AG09309 (cell line): Measurements from ENCODE around the gene SLAMF9.
A peak's percentile ranks its signal among the peaks of the same experiment; 100 is the strongest.

Experiments used
- DNase-seq: peaks from one replicate; pipeline ENCODE4 v3.0.0-alpha.2; 2010; ENCODE audit warnings: low read depth
- H3K4me3 ChIP-seq: 2 replicates; pipeline ENCODE4 v1.5.1; 2011; ENCODE audit warnings: mild to moderate bottlenecking, low read depth, low read length, moderate library complexity; ENCODE audit not compliant: control insufficient read depth
- CTCF ChIP-seq: IDR thresholded peaks from 2 replicates; pipeline ENCODE4 v1.5.1; 2011; ENCODE audit warnings: mild to moderate bottlenecking, low read depth, low read length, inconsistent platforms; ENCODE audit not compliant: insufficient read depth, control insufficient read depth; ENCODE audit errors: missing control alignments

SLAMF9 gene

GRCh38 chr1:159960721-159961381 lies 6.8 kb upstream of the SLAMF9 start:
- peak overlapping the region; percentile 49 for H3K4me3 ChIP-seq
- peak; percentile 79 for DNase-seq
- TF ChIP-seq CTCF: no peak

- no peak for DNase-seq
- no peak overlapping the region for H3K4me3 ChIP-seq
- no peak for TF ChIP-seq CTCF
These were observed 5.4 kb upstream of the SLAMF9 start for GRCh38 chr1:159959451-159959850.

- H3K4me3 ChIP-seq: no peak overlapping the region
- DNase-seq: no peak
- TF ChIP-seq CTCF: no peak
These were observed 4.8 kb upstream of the SLAMF9 start for GRCh38 chr1:159958719-159959380.

GRCh38 chr1:159957824-159958268 lies 3.8 kb upstream of the SLAMF9 start:
- no peak overlapping the region for H3K4me3 ChIP-seq
- TF ChIP-seq CTCF: no peak
- DNase-seq: no peak

GRCh38 chr1:159955456-159955855 lies 1.4 kb upstream of the SLAMF9 start:
- DNase-seq: no peak
- H3K4me3 ChIP-seq: no peak overlapping the region
- TF ChIP-seq CTCF: no peak

GRCh38 chr1:159952932-159953331 lies 1.1 kb downstream of the SLAMF9 start:
- no peak for TF ChIP-seq CTCF
- H3K4me3 ChIP-seq: no peak overlapping the region
- no peak for DNase-seq
